ENCODE results near the gene PDCD10.

The PDCD10 gene

GRCh38 chr3:167772992-167773391 is 38.3 kb upstream of the PDCD10 start:
- no peak for DNase-seq (ENCODE audit: low read depth in 1 of 2, low spot score in 1 of 2)
- Histone ChIP-seq H3K27me3 (ENCODE audit: insufficient read depth, poor library complexity, severe bottlenecking) (no peaks in the 10 kb centered on the region), H3K27ac (replicated peaks) (no peak overlapping the region), H3K4me3 (replicated peaks; ENCODE audit: insufficient read depth, low read length) (no peak overlapping the region)
- TF ChIP-seq REST (IDR thresholded peaks at IDR 0.05; ENCODE audit: insufficient replicate concordance, low read depth), result no peak
- TF ChIP-seq SPI1 (IDR thresholded peaks at IDR 0.05; ENCODE audit: borderline replicate concordance, low read depth), result no peak
- TF ChIP-seq CTCF (IDR thresholded peaks at IDR 0.05; ENCODE audit: insufficient read depth, low read length), result no peak
- TF ChIP-seq POLR2AphosphoS5 (IDR thresholded peaks at IDR 0.05; ENCODE audit: low read depth), result no peak

- Histone ChIP-seq H3K27me3 (ENCODE audit: insufficient read depth, poor library complexity, severe bottlenecking) (no peaks in the 10 kb centered on the region), H3K4me3 (replicated peaks; ENCODE audit: insufficient read depth, low read length) (no peak overlapping the region), H3K27ac (replicated peaks) (no peak overlapping the region)
- TF ChIP-seq SPI1 (IDR thresholded peaks at IDR 0.05; ENCODE audit: borderline replicate concordance, low read depth) (no peak), POLR2AphosphoS5 (IDR thresholded peaks at IDR 0.05; ENCODE audit: low read depth) (no peak), GABPA (IDR thresholded peaks at IDR 0.05; ENCODE audit: low read depth) (no peak), CTCF (IDR thresholded peaks at IDR 0.05; ENCODE audit: insufficient read depth, low read length) (no peak), REST (IDR thresholded peaks at IDR 0.05; ENCODE audit: insufficient replicate concordance, low read depth) (no peak)
- no peak for DNase-seq (ENCODE audit: low read depth in 1 of 2, low spot score in 1 of 2)
Measured at GRCh38 chr3:167762296-167762695, 27.6 kb upstream of the PDCD10 start.

GRCh38 chr3:167761302-167761701 is 26.6 kb upstream of the PDCD10 start:
- Histone ChIP-seq H3K27me3 (ENCODE audit: insufficient read depth, poor library complexity, severe bottlenecking) (no peaks in the 10 kb centered on the region), H3K4me3 (replicated peaks; ENCODE audit: insufficient read depth, low read length) (no peak overlapping the region), H3K27ac (replicated peaks) (no peak overlapping the region)
- DNase-seq (ENCODE audit: low read depth in 1 of 2, low spot score in 1 of 2), result no peak
- TF ChIP-seq GABPA (IDR thresholded peaks at IDR 0.05; ENCODE audit: low read depth), result no peak
- no peak for TF ChIP-seq SPI1 (IDR thresholded peaks at IDR 0.05; ENCODE audit: borderline replicate concordance, low read depth)
- no peak for TF ChIP-seq POLR2AphosphoS5 (IDR thresholded peaks at IDR 0.05; ENCODE audit: low read depth)
- TF ChIP-seq REST (IDR thresholded peaks at IDR 0.05; ENCODE audit: insufficient replicate concordance, low read depth), result no peak
- no peak for TF ChIP-seq CTCF (IDR thresholded peaks at IDR 0.05; ENCODE audit: insufficient read depth, low read length)

All from HL-60 (cell line).